Cardiac fibroblast (primary cell): ENCODE measurements around the gene COPZ1.

Experiments
- DNase-seq, 2 donors: peaks; one replicate each; pipeline versions ENCODE4 v3.0.0 to v3.0.0-alpha.2; 2010; ENCODE audit warnings: low read depth in 2 of 2
- H3K4me3 ChIP-seq, 2 donors: replicated peaks in 1 of 2; 1 replicate in 1 of 2; 2 replicates in 1 of 2; pipeline ENCODE4 v1.5.1; 2011; ENCODE audit warnings: low read depth in 2 of 2, low read length in 2 of 2, mild to moderate bottlenecking in 2 of 2, moderate library complexity in 1 of 2
- TF ChIP-seq, protein P1 (sequence below): IDR thresholded peaks from one replicate; pipeline ENCODE4 v1.5.1; 2011; ENCODE audit warnings: low read depth, mild to moderate bottlenecking, low read length, inconsistent platforms

COPZ1 gene

DNA sequence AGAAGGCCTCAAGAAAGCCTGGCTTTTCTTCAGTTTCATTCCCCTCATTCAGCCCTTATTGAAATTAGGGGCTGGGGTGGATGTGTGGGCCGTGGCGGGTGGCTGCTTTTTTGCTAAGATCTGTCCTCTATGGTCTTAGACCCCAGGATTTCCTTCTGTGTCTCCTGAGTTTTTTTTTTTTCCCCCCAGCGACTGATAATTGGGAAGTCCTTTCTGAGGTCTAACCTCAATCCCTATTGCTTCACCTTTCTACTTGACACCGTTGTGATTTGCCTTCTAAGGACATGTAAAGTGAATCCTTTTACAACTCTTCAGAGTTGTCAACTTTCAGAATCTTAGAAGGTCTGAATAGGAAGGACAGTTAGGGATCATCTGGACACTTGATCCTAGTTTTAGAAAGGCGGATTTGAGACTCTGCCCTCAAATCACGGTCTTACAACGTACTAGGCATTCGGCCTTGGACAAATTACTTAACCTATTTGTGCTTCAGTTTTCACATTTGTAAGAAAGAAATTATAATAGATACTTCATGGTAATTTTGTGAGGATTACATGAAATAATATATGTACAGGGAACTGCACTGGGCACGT is 34.9 kb downstream of the COPZ1 start:
- no peak for DNase-seq
- TF ChIP-seq, protein P1, sequence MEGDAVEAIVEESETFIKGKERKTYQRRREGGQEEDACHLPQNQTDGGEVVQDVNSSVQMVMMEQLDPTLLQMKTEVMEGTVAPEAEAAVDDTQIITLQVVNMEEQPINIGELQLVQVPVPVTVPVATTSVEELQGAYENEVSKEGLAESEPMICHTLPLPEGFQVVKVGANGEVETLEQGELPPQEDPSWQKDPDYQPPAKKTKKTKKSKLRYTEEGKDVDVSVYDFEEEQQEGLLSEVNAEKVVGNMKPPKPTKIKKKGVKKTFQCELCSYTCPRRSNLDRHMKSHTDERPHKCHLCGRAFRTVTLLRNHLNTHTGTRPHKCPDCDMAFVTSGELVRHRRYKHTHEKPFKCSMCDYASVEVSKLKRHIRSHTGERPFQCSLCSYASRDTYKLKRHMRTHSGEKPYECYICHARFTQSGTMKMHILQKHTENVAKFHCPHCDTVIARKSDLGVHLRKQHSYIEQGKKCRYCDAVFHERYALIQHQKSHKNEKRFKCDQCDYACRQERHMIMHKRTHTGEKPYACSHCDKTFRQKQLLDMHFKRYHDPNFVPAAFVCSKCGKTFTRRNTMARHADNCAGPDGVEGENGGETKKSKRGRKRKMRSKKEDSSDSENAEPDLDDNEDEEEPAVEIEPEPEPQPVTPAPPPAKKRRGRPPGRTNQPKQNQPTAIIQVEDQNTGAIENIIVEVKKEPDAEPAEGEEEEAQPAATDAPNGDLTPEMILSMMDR, result no peak
- peak overlapping the region; percentile 34 to 52 for H3K4me3 ChIP-seq

DNA sequence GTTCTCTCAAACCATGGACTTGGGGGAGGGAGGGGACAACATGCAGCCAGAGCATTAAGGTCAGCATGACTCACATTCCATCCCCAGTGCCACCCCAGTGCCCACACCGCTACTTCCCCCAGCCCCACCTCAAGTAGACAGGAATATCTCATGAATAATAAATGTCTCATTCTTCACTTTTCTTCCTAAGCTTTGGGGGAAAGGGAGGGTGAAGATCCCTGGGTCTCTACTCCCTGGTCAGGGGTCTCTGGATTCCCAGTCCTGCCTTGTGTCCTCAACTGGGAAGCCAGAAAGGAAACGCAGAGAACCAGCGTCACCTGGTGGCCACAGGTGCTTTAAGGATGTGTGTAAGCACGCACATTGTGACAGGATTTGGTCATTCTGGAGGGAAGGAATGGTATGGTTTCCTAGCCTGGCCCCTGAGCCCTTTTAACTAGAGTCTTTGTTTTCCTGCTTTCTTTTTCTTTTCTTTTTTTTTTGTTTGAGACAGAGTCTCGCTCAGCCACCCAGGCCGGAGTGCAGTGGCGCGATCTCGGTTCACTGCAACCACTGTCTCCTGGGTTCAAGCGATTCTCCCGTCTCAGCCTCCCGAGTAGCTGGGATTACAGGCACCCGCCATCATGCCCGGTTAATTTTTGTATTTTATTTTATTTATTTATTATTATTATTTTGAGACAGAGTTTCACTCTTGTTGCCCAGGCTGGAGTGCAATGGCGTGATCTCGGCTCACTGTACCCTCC is 36.0 kb downstream of the COPZ1 start:
- TF ChIP-seq, protein P1, result peak; percentile 77
- H3K4me3 ChIP-seq, result no peak overlapping the region

DNA sequence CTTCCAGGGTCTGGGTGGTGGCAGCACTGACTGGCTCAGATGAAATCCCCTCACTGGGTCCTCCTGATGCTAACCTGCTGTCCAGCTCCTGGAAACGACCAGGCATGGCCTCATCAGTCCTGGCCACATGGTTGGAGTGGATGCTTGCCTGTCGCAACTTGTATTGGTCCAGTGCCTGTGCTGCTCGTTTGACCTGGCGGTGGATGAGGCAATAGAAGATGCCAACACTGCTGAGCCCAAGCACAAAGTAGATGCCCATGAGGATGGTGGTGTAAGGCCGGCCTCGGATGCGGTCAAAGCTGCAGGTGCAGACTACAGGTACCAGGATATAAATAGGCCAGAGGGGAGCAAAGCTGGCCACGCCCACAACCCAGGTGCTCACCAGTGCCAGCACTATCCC is 38.1 kb downstream of the COPZ1 start:
- DNase-seq, result no peak
- TF ChIP-seq, protein P1, result no peak
- no peak overlapping the region for H3K4me3 ChIP-seq

More for the DNA sequence above, 36.0 kb downstream of the COPZ1 start:
- DNase-seq, result peak; percentile 85 to 87

DNA sequence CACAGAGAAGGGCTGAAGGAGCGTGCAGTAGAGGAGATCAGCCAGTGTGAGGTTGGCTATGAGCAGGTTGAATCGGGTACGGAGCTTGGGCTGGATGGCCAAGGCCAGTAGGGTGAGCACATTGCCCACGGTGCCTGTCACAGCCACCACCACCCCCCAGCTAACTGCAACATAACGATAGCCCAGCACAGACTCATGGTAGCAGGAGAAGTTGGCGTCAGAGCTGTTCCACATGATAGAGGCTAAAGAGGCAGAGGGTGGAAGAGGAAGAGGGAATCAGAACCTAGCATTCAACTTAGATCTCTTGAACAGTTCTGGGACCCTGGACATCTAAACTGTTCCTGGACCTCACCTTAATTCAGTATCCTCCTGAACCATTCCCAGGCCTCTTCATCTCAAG is 38.7 kb downstream of the COPZ1 start:
- H3K4me3 ChIP-seq, result no peak overlapping the region
- TF ChIP-seq, protein P1, result no peak
- no peak for DNase-seq

DNA sequence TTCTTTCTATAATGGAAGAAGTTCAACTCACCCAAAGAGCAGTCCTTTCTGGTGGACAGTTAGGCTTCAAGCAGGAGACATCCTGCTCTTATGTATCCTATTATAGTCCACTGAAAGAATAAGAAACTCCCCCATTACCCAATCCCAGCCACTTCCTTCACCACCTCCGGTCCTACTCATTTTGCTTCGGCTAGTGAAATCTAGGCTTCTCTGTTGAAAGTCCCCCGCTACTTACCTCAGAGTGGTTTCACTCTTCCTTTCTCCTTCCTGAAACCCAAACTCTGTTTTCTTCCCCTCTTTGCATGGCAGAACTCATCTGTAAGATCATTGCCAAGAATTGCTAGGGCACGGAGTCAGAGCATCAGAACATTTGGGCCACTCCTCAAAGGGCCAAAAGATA is 39.5 kb downstream of the COPZ1 start, which contains the start of gene GPR84:
Gene GPR84 (minus strand): TSS at position 74 of the 400 bp plus-strand sequence. CDS start 635 bp downstream, outside the sequence.
- DNase-seq, result peak in 1 of 2 donors; percentile 49
- TF ChIP-seq, protein P1, result no peak
- H3K4me3 ChIP-seq, result no peak within 1 kb of the TSS

DNA sequence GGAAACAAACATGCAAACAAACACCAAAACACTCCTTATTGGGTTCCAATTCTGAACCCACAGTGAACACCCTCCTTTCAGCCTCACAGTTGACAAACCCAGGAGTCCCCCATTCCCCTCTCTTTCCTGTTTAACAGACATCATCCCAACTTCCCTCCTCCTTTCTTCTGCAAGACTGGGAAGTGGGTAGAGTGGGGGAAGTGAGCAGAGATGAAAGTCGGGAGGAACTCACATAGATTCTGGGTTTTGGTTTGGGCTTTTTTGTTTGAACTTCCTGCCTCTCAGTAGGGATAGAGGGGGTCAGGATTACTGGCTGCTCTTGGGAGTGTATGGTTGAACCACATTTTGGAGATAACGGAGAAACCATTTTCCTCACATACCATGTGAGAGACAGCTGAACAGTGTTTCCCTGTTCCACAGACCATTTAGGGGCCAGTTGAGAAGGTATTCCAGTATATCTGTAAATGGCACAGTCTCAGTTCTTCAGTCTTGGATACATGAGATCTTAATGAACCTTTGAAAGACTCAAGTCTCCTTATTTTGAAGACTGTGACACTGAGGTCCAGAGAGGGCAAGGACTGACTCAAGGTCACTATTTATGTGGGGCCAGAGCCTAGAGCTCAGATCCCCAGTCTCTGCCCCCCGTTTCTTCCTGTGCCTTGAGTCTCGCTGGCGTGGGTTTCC is 43.2 kb downstream of the COPZ1 start:
- DNase-seq, result no peak
- H3K4me3 ChIP-seq, result no peak overlapping the region
- TF ChIP-seq, protein P1, result no peak
